HT1080 (cell line): Measurements from ENCODE around the gene LRRC18. TPM values are rescaled to one million over a fixed set of nuclear protein-coding genes. Genes with fewer than 3 reads are reported as not detected.

Experiments
- DNase-seq: peaks from one replicate; pipeline ENCODE4 v3.0.0-alpha.2; 2015; ENCODE audit warnings: low read depth
- small RNA-seq: library from RNA; depleted of rRNA; stranded (forward); fragments of <200 nt; gene quantifications from one replicate; pipeline ENCODE3, GENCODE V24; 2014
- total RNA-seq: library from RNA; depleted of rRNA; stranded (reverse); fragments of >200 nt; shearing (Covaris generic); gene quantifications from 2 replicates; pipeline ENCODE4 v1.2.3, GENCODE V29; 2014; rRNA removed

LRRC18 gene
- total RNA-seq, 1 experiment from 2014 or later = 0.59 TPM

DNA sequence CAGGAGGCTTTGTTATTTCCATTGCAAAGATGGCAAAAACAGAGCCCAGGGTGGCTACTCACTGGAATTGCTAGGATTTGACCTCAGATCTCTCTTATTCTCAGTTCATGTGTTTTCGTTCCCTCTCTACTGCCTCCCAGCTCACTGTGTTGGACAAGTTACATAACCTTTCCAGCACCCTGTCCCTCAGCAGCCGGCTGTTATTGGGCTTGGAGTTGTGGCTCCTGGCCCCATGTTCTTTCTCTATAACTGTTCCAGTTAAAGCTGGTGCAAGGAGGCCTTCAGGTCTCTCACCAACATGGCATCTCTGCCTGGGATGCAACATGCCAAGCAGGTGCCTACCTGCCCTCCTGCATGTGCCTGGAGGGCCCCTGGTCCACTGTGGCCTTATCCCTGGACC is 56.8 kb downstream of the LRRC18 start:
- DNase-seq = no peak

DNA sequence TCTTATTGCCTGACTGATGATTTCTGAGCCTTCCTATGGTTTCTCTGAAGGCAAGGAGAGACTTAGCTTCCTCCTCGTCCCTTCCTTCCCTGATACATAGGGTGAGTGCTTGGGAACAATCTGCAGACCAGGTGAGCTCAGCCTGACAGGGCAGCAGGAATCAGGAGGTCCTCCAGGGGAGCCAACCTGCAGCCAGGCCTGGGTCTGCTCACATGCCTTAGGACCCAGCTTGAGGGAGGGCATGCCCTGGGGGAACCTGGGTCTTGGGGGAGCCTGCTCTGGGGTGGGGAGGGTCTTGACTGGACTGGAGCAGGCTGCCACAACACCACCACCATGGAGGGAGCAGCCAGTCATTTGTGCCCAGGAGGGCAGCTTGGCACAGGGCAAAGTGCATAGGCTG is 57.7 kb downstream of the LRRC18 start:
- no peak for DNase-seq

DNA sequence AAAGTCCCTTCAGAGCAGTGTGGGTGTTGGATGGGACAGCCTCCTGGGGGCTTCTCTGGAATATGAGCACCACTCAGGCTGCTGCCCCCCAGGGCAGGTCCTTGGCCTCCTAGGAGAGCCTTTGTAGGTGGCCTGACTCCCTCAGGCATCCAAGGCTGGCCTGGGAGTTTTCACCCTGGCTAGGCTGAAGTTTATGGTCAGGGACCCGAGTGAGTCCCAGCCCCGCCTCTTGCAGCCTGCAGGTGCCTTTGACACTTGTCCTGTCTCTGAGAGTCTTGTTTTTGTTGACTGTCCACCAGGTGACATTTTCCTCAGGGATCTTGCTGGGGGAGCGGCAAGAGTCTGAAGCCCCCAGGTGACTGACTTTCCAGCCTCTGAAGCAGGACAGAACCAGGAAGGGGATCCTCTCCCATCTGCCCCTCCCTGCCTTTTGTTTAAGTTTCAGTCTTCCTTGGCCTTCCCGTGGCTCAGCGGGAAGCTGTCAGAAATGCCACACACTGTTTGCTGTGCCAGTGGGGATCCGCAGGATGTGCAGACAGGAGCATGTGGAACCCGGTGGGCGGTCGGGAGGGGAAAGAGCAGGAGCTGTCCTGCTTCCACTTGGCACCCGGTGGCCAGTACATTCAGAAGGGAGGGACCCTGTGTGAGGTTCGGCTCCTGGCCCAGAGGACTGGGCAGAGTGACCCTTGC is 59.5 kb downstream of the LRRC18 start:
- no peak for DNase-seq

DNA sequence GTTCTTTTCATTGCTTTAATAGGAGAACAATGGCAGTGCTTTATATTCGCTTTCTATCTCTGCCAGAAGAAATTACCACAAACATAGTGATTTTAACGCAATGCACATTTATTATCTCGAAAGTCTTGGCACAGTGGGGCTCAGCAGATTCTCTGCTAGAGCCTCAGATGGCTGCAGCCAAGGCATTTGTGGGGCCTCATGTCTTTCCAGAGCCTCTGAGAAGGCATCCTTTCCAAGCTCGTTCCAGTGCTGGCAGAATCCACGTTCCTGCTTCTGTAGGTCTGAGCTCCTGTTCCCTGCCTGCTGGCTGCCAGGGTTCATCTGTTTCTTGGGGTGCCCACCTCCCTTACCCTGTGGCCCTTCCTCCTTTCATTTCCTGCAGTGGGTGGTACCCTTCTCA is 60.2 kb downstream of the LRRC18 start:
- no peak for DNase-seq

DNA sequence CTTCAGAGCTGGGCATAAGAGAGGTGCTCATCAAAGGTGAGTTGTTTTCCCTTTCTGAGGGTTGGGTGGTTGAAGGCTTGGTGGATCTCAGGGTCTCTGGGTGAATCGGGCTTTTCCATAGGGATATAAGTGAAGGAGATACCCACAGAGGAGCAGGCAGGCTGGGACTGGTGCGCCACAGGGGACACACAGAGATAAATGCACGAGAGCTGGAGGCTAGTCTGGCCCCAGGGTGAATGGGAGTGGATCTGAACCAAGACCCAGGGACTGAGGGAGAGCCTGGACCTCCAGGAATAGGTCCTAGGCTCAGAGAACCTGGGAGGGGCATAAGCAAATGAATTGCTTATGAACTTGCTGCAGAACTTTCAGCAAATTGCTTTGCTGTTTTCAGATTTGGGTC is 61.5 kb downstream of the LRRC18 start:
- no peak for DNase-seq

DNA sequence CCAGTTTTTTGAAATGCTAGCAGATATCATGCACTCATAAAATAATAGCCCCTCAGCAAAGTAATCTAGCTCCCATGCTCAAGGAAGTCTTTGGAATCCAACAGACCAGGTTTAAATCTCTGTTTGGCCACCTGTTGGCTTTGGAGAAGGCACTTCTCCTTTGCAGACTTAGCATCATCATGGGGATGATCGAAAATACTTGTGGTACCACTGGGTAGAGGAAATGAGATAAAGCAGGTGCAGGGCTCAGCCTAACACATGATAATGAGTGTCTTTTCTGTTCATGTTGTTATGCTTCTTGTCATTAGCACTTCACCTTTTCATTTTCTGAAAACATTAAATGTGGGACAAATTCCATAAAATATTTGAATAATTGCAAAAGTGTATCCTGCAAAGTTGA is 67.4 kb downstream of the LRRC18 start:
- no peak for DNase-seq

Small RNA genes lying within 50 kb of the gene (small RNA-seq; reads per million reads assigned to genes)
- not detected for gene MIR4294

Other genes with a start within 250 kb of the LRRC18 start
- 2.2 and 2.7 TPM in 2 replicates for gene VSTM4, start 175.7 kb upstream of the LRRC18 start, total RNA-seq
- gene FAM170B, start 194.2 kb upstream of the LRRC18 start, total RNA-seq = not detected in 2 replicates
- not detected in 2 replicates for gene TMEM273, start 248.6 kb upstream of the LRRC18 start, total RNA-seq